Subcutaneous adipose tissue (tissue), 4 donors: ENCODE results near the gene RAD51B. TPM values are rescaled to one million over a fixed set of nuclear protein-coding genes. Genes with fewer than 3 reads are reported as not detected.

Source experiments
- total RNA-seq, 4 donors: library from RNA; depleted of rRNA; stranded (reverse); fragments of >200 nt; gene quantifications; one replicate each; pipeline ENCODE4 v1.1.0, GENCODE V29; 2016
- TF ChIP-seq, protein P1 (sequence below): fragments of 450-650 bp; IDR thresholded peaks from one replicate; pipeline ENCODE4 v1.5.1; 2016; ENCODE audit warnings: low read depth, mild to moderate bottlenecking, control low read depth, antibody characterized with exemption, moderate library complexity

RAD51B gene
- total RNA-seq, 4 donors from 2014 or later, result 9.7 to 24.1 (median 16.7) TPM

DNA sequence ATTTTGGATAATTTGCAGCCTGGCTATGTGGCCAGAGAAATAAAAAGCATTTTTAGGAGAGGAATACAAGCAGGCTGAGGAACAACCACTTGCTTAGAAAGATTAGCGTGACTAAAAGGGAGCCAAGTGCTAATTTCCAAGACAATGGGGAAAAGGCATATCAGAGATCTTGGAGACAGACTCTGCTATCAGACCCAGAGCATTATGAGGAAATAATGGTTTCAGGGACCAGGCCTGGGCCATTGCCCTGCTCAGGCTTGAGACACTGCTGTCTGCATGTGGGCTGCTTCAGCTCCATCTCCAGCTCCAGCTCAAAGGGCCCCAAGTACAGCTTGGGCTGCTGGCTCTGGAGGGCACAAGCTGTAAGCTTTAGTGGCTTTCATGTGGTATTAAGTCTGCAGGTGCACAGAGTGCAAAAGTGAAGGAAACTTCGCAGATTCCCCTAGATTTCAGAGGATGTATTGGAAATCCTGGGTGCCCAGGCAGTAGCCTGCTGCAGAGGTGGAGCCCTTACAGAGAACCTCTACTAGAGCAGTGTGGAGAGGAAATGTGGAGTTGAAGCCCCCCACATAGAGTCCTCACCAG, 524.0 kb downstream of the RAD51B start:
- TF ChIP-seq, protein P1, sequence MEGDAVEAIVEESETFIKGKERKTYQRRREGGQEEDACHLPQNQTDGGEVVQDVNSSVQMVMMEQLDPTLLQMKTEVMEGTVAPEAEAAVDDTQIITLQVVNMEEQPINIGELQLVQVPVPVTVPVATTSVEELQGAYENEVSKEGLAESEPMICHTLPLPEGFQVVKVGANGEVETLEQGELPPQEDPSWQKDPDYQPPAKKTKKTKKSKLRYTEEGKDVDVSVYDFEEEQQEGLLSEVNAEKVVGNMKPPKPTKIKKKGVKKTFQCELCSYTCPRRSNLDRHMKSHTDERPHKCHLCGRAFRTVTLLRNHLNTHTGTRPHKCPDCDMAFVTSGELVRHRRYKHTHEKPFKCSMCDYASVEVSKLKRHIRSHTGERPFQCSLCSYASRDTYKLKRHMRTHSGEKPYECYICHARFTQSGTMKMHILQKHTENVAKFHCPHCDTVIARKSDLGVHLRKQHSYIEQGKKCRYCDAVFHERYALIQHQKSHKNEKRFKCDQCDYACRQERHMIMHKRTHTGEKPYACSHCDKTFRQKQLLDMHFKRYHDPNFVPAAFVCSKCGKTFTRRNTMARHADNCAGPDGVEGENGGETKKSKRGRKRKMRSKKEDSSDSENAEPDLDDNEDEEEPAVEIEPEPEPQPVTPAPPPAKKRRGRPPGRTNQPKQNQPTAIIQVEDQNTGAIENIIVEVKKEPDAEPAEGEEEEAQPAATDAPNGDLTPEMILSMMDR, result no peak

DNA sequence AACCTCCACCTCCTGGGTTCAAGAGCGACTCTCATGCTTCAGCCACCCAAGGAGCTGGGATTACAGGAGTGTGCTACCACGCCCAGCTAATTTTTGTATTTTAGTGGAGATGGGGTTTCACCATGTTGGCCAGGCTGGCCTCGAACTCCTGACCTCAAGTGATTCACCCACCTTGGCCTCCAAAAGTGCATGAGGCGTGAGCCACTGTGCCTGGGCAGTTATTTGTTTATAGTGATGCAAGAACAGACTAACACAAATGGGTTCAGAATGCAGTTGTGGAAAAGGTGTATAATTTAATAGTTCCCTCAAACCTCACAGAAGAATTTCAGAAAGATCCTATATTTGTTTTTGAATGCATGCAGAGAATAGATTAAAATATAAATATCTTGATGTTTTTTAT, 526.2 kb downstream of the RAD51B start:
- TF ChIP-seq, protein P1, result no peak

DNA sequence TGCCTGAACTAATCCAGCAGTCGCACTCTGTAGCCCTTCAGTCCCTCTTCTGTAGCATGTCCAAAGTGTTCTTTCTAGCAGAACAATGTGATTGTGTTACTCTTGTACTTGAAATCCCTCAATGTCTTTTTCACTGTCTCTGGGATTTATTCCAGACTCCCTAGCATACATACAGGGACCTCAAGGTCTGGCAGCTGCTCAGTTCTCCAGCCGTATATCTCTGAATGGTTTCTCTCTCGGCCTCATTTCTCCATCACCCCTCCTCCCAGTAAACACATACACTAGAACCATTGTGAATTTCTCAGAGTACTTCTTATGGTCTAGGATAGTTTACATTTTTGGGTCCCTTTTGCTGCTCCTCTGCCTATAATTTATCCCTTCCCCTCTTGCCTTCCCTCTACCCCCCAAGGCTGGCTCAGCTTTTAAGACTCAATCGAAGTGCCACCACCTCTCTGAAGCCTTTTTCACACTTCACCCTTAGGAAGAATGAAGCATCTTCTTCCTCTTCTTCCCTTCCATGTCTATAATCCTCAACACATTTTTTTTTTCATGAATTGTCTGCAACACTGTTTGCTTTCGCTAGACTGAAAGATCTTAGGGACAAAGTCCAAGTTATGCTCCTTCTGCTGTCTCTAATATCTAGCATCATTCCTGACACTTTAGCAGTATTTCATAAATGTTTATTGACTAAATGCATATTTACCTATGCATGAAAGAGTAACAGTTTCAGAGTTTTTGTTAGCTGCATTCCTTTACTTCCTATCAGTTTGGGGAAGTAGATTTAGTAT, 527.2 kb downstream of the RAD51B start:
- TF ChIP-seq, protein P1, result no peak

DNA sequence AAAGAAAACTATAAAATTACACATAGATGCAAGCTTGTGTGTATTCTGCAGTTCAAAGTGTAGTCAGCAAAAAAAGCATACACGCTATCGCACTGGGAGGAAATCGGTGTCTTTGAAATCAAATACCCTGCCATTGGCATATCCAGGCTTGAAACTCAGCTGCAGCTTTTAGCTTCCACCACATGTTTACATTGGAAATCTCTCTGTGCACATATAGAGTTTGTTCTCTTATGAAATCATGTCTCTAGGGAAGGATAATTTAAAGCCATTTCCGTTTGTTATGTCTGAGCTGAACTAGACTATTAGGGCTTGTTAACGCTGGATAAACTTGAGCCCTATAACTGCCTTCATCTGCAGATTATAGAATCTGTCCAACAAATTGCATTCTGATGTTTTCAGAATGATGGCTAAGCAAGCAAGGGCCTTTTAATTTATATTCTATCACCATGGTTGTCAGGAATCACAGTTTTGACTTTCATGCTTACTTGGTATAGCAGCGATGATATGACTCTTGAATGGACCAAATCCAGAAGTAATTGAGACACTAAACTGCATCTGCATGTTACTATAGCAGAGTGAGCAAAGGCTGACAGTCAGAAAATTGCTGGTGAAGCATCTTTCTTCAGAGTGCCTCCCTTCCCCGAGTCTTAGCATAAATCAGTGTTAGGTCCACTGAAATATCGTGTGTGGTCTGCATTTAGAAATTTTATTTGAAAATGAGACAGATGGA, 530.5 kb downstream of the RAD51B start:
- TF ChIP-seq, protein P1, result no peak

DNA sequence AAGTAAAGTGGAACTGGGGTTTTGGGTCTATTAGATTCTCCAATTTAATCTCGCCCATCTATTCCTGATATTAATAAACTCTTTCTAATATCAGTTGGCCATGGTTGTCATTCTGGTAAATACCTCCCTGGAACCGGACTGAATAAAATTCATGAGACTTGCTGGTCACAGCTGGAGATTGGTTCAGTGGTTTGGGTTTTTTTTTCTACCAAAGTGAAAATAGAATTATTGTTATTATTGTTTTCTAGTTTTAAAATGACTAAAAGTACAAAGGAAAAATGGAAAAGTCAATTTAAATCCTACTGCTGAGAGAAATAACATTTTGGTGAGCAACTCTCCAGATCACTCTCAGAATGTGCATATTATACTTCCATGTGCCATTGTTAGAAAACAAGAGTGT, 535.8 kb downstream of the RAD51B start:
- TF ChIP-seq, protein P1, result no peak

DNA sequence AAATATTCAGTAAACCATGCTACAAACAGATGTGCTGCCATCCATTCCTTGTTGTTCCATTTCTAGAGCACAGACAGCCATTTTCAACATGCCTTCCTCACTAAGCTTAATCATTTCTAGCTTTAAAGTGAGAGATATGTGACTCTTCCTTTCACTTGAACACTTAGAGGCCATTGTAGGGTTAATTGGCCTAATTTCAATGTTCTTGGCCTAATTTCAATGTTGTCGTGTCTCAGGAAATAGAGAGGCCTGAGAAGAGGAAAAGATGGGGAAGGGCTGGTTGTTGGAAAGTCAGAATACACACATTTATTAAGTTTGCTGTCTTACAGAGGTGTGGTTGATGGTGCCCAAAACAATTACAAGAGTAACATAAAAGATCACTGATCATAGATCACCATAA, 538.2 kb downstream of the RAD51B start:
- TF ChIP-seq, protein P1, result no peak

DNA sequence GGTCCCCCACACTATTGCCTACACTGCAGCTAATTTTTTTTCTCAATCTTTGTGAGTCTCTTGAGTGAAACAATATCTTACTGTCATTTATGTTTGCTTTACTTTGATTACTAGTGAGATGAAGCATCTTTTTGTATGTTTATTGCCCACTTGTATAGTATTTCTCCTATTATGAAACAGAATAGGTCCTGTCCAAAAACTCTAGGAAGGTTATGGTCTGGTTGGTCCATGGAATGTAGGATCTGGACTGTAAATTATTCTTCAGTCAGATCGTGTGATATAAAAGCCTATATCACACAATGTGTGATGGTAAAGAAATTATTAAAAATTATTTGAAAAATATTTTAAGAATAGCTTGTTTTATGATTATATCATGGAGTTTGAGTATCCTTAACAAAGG, 538.9 kb downstream of the RAD51B start:
- TF ChIP-seq, protein P1, result no peak
